Thymus (tissue), 11 donors: ENCODE results near the gene MEGF11. TPM values are rescaled to one million over a fixed set of nuclear protein-coding genes. Genes with fewer than 3 reads are reported as not detected.

Experiments used
- DNase-seq, 9 donors: peaks; one replicate each; pipeline ENCODE4 v3.0.0-alpha.2; 2013; ENCODE audit warnings: low spot score in 9 of 9, low read depth in 6 of 9, missing footprints in 1 of 9
- H3K27ac ChIP-seq, 2 donors: one replicate each; pipeline ENCODE4 v1.5.1; 2013; ENCODE audit warnings: control low read depth in 1 of 2, low read depth in 1 of 2, low read length in 1 of 2, mild to moderate bottlenecking in 1 of 2, moderate library complexity in 1 of 2
- H3K27me3 ChIP-seq, 2 donors: one replicate each; pipeline ENCODE4 v1.5.1; 2013; ENCODE audit warnings: low read length in 1 of 2; ENCODE audit not compliant: control insufficient read depth in 2 of 2, insufficient read depth in 1 of 2
- H3K36me3 ChIP-seq, 2 donors: one replicate each; pipeline ENCODE4 v1.5.1; 2013; ENCODE audit warnings: low read length in 1 of 2, mild to moderate bottlenecking in 1 of 2, moderate library complexity in 1 of 2; ENCODE audit not compliant: control insufficient read depth in 2 of 2, insufficient read depth in 2 of 2
- H3K4me1 ChIP-seq, 2 donors: one replicate each; pipeline ENCODE4 v1.5.1; 2013; ENCODE audit warnings: low read length in 2 of 2; ENCODE audit not compliant: control insufficient read depth in 2 of 2, insufficient read depth in 2 of 2
- H3K4me3 ChIP-seq, 2 donors: one replicate each; pipeline ENCODE4 v1.5.1; 2013; ENCODE audit warnings: low read length in 2 of 2, control low read depth in 1 of 2, mild to moderate bottlenecking in 1 of 2
- H3K9me3 ChIP-seq, 2 donors: one replicate each; pipeline ENCODE4 v1.5.1; 2013; ENCODE audit warnings: low read length in 1 of 2, mild to moderate bottlenecking in 1 of 2; ENCODE audit not compliant: control insufficient read depth in 2 of 2, insufficient read depth in 1 of 2
- WGBS: extraction: QIAGEN DNeasy Blood & Tissue Kit; methylation state at CpG from one replicate; pipeline ENCODE4 v1.1.7; 2013; 5-methylcytosine and 5-hydroxymethylcytosine counted together
- polyA plus RNA-seq: library from polyadenylated mRNA; stranded (reverse); fragments of 200-250 nt; gene quantifications from one replicate; pipeline ENCODE4 v1.2.3, GENCODE V29; 2013
- total RNA-seq: library from RNA; stranded (reverse); fragments of 120-200 nt; gene quantifications from one replicate; pipeline ENCODE4 v1.2.4, GENCODE V29; 2013
- donor health status: healthy.

The MEGF11 gene
- total and polyA plus RNA-seq, 2 donors, result 0.28 to 0.66 TPM

- no peak overlapping the region for H3K4me3 ChIP-seq
- H3K27ac ChIP-seq, result no peak overlapping the region
- H3K9me3 ChIP-seq, result no peaks in the 10 kb centered on the region
- no peak for DNase-seq
- H3K36me3 ChIP-seq, result no peaks in the 10 kb centered on the region
- peaks cover 2 to 36% of the 10 kb centered on the region in 2 donors for H3K27me3 ChIP-seq
- WGBS, result 85% methylated on average over 8 of the region's 8 CpGs
- H3K4me1 ChIP-seq, result no peaks in the 10 kb centered on the region
These were observed 282.4 kb downstream of the MEGF11 start for GRCh38 chr15:65970937-65971740.

DNA sequence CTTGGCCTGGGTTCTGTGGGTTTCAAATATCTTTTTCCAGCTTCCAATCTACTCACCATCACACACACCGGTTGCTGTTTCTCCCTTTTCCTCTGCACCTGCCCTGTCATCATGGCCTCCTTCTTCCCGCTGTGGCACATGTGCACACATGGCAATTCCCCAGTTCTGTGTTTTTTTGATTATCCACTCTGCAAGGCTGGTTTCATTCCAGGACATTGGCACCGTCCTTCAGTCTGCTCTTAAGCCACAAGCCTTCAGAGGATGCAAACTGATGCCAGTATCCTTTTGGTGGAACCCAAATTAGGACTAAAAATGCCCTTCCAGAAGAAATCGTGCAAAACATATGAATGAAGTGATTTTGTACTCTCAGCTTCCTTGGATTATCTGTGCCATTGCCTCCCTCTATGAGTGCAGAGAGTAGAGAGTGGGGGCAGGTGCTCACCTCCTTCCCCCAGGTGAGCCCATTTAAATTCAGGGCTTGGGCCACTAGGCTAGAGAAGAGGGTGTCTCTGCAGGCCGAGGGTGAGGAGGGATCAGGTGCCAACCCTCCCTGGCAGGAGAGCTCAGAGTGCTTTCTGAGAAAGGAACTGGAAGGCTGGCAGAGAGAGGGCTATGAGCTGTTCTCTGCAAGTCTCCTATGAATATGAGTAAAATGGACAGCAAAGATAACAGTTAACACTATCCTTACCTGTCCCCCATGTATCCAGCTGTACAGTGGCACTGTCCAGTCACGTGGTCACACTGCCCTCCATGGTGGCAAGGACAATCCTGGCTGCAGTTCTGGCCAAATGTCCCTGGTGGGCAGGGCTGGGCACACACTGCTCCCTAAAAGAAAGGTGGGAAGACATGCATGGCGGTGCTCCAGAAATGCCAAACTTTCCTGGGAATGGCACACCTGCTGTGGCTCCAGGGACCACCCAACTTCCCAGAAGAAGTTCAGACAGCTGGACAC lies 283.4 kb downstream of the MEGF11 start:
- Histone ChIP-seq H3K27me3 (peaks cover 2 to 33% of the 10 kb centered on the region in 2 donors), H3K4me3 (no peak overlapping the region), H3K9me3 (no peaks in the 10 kb centered on the region), H3K4me1 (no peaks in the 10 kb centered on the region), H3K36me3 (no peaks in the 10 kb centered on the region), H3K27ac (no peak overlapping the region)
- no peak for DNase-seq
- WGBS, result 82% methylated on average over 7 of the region's 7 CpGs

DNA sequence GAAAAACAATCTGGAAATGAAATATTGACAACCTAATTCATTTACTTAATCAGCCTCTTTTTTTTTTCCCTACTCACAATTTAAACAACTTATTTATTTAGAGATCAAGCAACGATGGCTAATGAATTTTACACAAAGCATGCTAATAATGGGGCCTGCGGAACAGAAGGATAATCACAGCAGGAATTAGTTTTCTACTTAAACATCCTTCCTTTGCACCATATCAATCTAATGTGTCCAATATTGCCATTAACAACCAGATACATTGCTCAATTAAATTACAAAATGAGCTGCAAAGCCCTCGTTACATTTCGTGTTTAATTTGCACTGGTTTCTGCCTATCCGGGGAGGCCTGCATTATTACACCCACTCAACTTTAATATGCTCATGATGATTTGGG lies 285.0 kb downstream of the MEGF11 start:
- 95% methylated on average over 5 of the region's 5 CpGs for WGBS
- Histone ChIP-seq H3K9me3 (no peaks in the 10 kb centered on the region), H3K36me3 (no peaks in the 10 kb centered on the region), H3K4me1 (no peaks in the 10 kb centered on the region), H3K27ac (no peak overlapping the region), H3K4me3 (no peak overlapping the region), H3K27me3 (peaks cover 2 to 40% of the 10 kb centered on the region in 2 donors)
- no peak for DNase-seq

- H3K27ac ChIP-seq, result no peak overlapping the region
- H3K27me3 ChIP-seq, result peaks cover 0 to 42% of the 10 kb centered on the region in 2 donors
- no peaks in the 10 kb centered on the region for H3K4me1 ChIP-seq
- DNase-seq, result no peak
- no peaks in the 10 kb centered on the region for H3K36me3 ChIP-seq
- 92% methylated on average over 14 of the region's 14 CpGs for WGBS
- no peak overlapping the region for H3K4me3 ChIP-seq
- no peaks in the 10 kb centered on the region for H3K9me3 ChIP-seq
These were observed 288.6 kb downstream of the MEGF11 start for GRCh38 chr15:65964792-65965433.

- 69% methylated on average over 13 of the region's 13 CpGs for WGBS
- Histone ChIP-seq H3K9me3 (no peaks in the 10 kb centered on the region), H3K4me1 (no peaks in the 10 kb centered on the region), H3K27me3 (peaks cover 0 to 38% of the 10 kb centered on the region in 2 donors), H3K27ac (no peak overlapping the region), H3K4me3 (no peak overlapping the region), H3K36me3 (no peaks in the 10 kb centered on the region)
- no peak for DNase-seq
These were observed 289.6 kb downstream of the MEGF11 start for GRCh38 chr15:65963911-65964482.

- 70% methylated on average over 5 of the region's 5 CpGs for WGBS
- Histone ChIP-seq H3K9me3 (no peaks in the 10 kb centered on the region), H3K36me3 (no peaks in the 10 kb centered on the region), H3K4me1 (no peaks in the 10 kb centered on the region), H3K27me3 (peaks cover 0 to 36% of the 10 kb centered on the region in 2 donors), H3K4me3 (no peak overlapping the region), H3K27ac (no peak overlapping the region)
- no peak for DNase-seq
These were observed 290.2 kb downstream of the MEGF11 start for GRCh38 chr15:65963358-65963757.

- no peaks in the 10 kb centered on the region for H3K36me3 ChIP-seq
- DNase-seq, result no peak
- no peak overlapping the region for H3K27ac ChIP-seq
- H3K4me3 ChIP-seq, result no peak overlapping the region
- H3K9me3 ChIP-seq, result no peaks in the 10 kb centered on the region
- WGBS, result 85% methylated on average over 3 of the region's 3 CpGs
- no peaks in the 10 kb centered on the region for H3K4me1 ChIP-seq
- peaks cover 0 to 38% of the 10 kb centered on the region in 2 donors for H3K27me3 ChIP-seq
These were observed 291.4 kb downstream of the MEGF11 start for GRCh38 chr15:65962187-65962586.

DNA sequence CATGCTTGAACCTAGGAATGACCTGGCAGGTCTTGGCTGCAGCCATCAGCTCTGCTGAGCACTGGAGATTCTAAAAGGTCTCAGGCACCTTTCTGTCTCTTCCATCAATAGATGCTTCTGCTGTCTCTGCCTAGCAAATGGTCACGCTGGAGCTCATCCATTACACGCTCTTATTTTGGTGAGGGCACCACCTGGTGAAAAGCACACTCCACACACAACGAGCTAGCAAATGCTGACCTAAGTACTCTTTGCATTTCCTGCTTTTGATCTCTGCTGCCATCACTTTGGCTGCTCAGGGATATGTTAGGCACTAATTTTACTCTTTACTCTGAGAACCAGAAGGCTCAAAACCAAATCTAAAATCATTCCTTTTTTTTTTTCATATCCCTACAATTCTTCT lies 293.0 kb downstream of the MEGF11 start:
- Histone ChIP-seq H3K27me3 (peaks cover 0 to 38% of the 10 kb centered on the region in 2 donors), H3K4me3 (no peak overlapping the region), H3K27ac (no peak overlapping the region), H3K36me3 (no peaks in the 10 kb centered on the region), H3K9me3 (no peaks in the 10 kb centered on the region), H3K4me1 (no peaks in the 10 kb centered on the region)
- no peak for DNase-seq
- 61% methylated on average over 3 of the region's 3 CpGs for WGBS
